GM12878 (cell line): ENCODE measurements around the gene GALNT9. TPM values are rescaled to one million over a fixed set of nuclear protein-coding genes. Genes with fewer than 3 reads are reported as not detected.

Experiments
- ATAC-seq: fragments of 200-7000 bp; cut with Tn5 transposase; 3 replicates; pipeline ENCODE4 v1.9.1; 2020; ENCODE audit warnings: mild to moderate bottlenecking, moderate library complexity
- BruUV-seq: library from RNA; stranded (reverse); fragments of 400-500 nt; replicated peaks from 2 replicates; lab custom pipeline; 2021; lab: Mats Ljungman, UMichigan
- CTCF ChIA-PET: fragments of 300-600 bp; sonication (Branson Sonifier 250); formaldehyde crosslinking; extraction: SDS; loops from one replicate; lab custom pipeline; 2021; ENCODE audit warnings: inconsistent platforms; lab: Yijun Ruan, JAX
- POLR2A ChIA-PET: fragments of 350-600 bp; formaldehyde crosslinking; extraction: SDS; loops from one replicate; lab custom pipeline; 2021; ENCODE audit warnings: inconsistent platforms; lab: Charles Lee
- RAD21 ChIA-PET: fragments of 300-600 bp; sonication (Branson Sonifier 250); formaldehyde crosslinking; loops from one replicate; lab custom pipeline; 2023; ENCODE audit warnings: antibody characterized with exemption; ENCODE audit not compliant: unreplicated experiment; lab: Charles Lee
- SMC1A ChIA-PET: fragments of 300-600 bp; sonication (Branson Sonifier 250); formaldehyde crosslinking; loops from one replicate; lab custom pipeline; 2023; ENCODE audit not compliant: unreplicated experiment, uncharacterized antibody; lab: Charles Lee
- DNase-seq: peaks from one replicate; pipeline ENCODE4 v3.0.0-alpha.2; 2011; ENCODE audit warnings: low read depth, low spot score
- FAIRE-seq: peaks from 3 replicates; lab custom pipeline; 2011; peaks lifted over from hg19 to GRCh38; lab: Jason Lieb, UNC
- H2AFZ ChIP-seq: 2 replicates; pipeline ENCODE4 v1.6.0; 2011; ENCODE audit warnings: low read depth, low read length, control low read depth; ENCODE audit not compliant: control insufficient read depth
- H3K27ac ChIP-seq: 2 replicates; pipeline ENCODE4 v1.5.1; 2011; ENCODE audit warnings: control low read depth; ENCODE audit not compliant: control insufficient read depth, insufficient read depth
- H3K27me3 ChIP-seq, 2 experiments: replicated peaks in 1 of 2; 2 replicates each; pipeline versions ENCODE4 v1.6.0 to v1.6.1; 2011; ENCODE audit warnings: low read length in 1 of 2; ENCODE audit not compliant: control insufficient read depth in 2 of 2, insufficient read depth in 2 of 2
- H3K36me3 ChIP-seq, 2 experiments: 2 replicates each; pipeline ENCODE4 v1.5.1; 2011; ENCODE audit warnings: low read length in 1 of 2; ENCODE audit not compliant: control insufficient read depth in 2 of 2, insufficient read depth in 2 of 2
- H3K4me1 ChIP-seq: 2 replicates; pipeline ENCODE4 v1.6.1; 2011; ENCODE audit warnings: mild to moderate bottlenecking, low read length, moderate library complexity, mixed read lengths; ENCODE audit not compliant: control insufficient read depth, insufficient read depth
- H3K4me2 ChIP-seq: 2 replicates; pipeline ENCODE4 v1.6.0; 2011; ENCODE audit warnings: control low read depth; ENCODE audit not compliant: control insufficient read depth, insufficient read depth
- H3K4me3 ChIP-seq: fragments of 200-600 bp; sonication (generic); 2 replicates; pipeline ENCODE4 v1.5.1; 2016
- H3K79me2 ChIP-seq: 2 replicates; pipeline ENCODE4 v1.6.0; 2011; ENCODE audit warnings: low read length; ENCODE audit not compliant: control insufficient read depth, insufficient read depth
- H3K9ac ChIP-seq: 2 replicates; pipeline ENCODE4 v1.8.0; 2011; ENCODE audit warnings: low read length, control low read depth, mixed read lengths; ENCODE audit not compliant: control insufficient read depth, insufficient read depth
- H3K9me3 ChIP-seq: replicated peaks from 3 replicates; pipeline ENCODE4 v1.5.1; 2011; ENCODE audit warnings: mild to moderate bottlenecking, low read length; ENCODE audit not compliant: control insufficient read depth, insufficient read depth
- H4K20me1 ChIP-seq: 2 replicates; pipeline ENCODE4 v1.6.0; 2011; ENCODE audit not compliant: control insufficient read depth, insufficient read depth
- BACH1 ChIP-seq: fragments of 450-650 bp; IDR thresholded peaks from 2 replicates; pipeline ENCODE4 v1.6.1; 2017; ENCODE audit warnings: mild to moderate bottlenecking, borderline replicate concordance
- BMI1 ChIP-seq: fragments of 450-650 bp; IDR thresholded peaks from 2 replicates; pipeline ENCODE4 v1.6.1; 2016; ENCODE audit warnings: mild to moderate bottlenecking, moderate library complexity, borderline replicate concordance
- CBX3 ChIP-seq: fragments of 200-600 bp; sonication (generic); IDR thresholded peaks from 2 replicates; pipeline ENCODE4 v1.6.1; 2016; ENCODE audit warnings: low read depth, borderline replicate concordance
- CEBPB ChIP-seq, 2 experiments: fragments of 150-350 bp in 1 of 2; IDR thresholded peaks; 2 replicates each; pipeline ENCODE4 v1.6.1; 2012 to 2014; ENCODE audit warnings: low read depth in 2 of 2, low read length in 2 of 2, borderline replicate concordance in 1 of 2, inconsistent platforms in 1 of 2
- CREB1 ChIP-seq: IDR thresholded peaks from 2 replicates; pipeline ENCODE4 v1.6.1; 2012; ENCODE audit warnings: low read depth, mild to moderate bottlenecking, inconsistent platforms
- HCFC1 ChIP-seq: fragments of 150-350 bp; IDR thresholded peaks from 2 replicates; pipeline ENCODE4 v1.6.1; 2014; ENCODE audit warnings: low read length
- IRF4 ChIP-seq: IDR thresholded peaks from 2 replicates; pipeline ENCODE4 v1.6.1; 2011; ENCODE audit warnings: low read depth, low read length
- MYB ChIP-seq: fragments of 150-350 bp; IDR thresholded peaks from 2 replicates; pipeline ENCODE4 v1.6.1; 2014; ENCODE audit warnings: mild to moderate bottlenecking, low read depth, low read length, borderline replicate concordance
- NFIC ChIP-seq: IDR thresholded peaks from 2 replicates; pipeline ENCODE4 v1.6.1; 2012; ENCODE audit warnings: low read depth, mild to moderate bottlenecking, inconsistent platforms, low read length, moderate library complexity
- POLR2A ChIP-seq: IDR thresholded peaks from 2 replicates; pipeline ENCODE4 v1.6.1; 2011; ENCODE audit warnings: low read depth, mild to moderate bottlenecking, low read length
- TCF7 ChIP-seq: IDR thresholded peaks from 2 replicates; pipeline ENCODE4 v1.6.1; 2014; ENCODE audit warnings: antibody characterized with exemption, borderline replicate concordance
- ZBTB11 ChIP-seq: fragments of 450-650 bp; formaldehyde crosslinking; IDR thresholded peaks from 2 replicates; pipeline ENCODE4 v1.5.0; 2022; ENCODE audit warnings: mild to moderate bottlenecking, missing genetic modification characterization
- ZNF207 ChIP-seq: fragments of 450-650 bp; IDR thresholded peaks from 2 replicates; pipeline ENCODE4 v1.6.1; 2014; ENCODE audit warnings: antibody characterized with exemption, mild to moderate bottlenecking, borderline replicate concordance
- ZZZ3 ChIP-seq: IDR thresholded peaks from 2 replicates; pipeline ENCODE4 v1.6.1; 2011; ENCODE audit warnings: low read depth; ENCODE audit not compliant: control insufficient read depth, insufficient read length
- WGBS: methylation state at CpG from one replicate; pipeline ENCODE4 v1.1.6; 2016; ENCODE audit warnings: low lambda C conversion rate; ENCODE audit not compliant: insufficient replicate concordance, insufficient coverage; ENCODE audit errors: missing lambda C conversion rate; 5-methylcytosine and 5-hydroxymethylcytosine counted together
- in situ Hi-C: fragments of 300-500 bp; cut with MboI; formaldehyde crosslinking; loops from 9 replicates; pipeline ENCODE4 v1.14.3; 2018; ENCODE audit warnings: mixed read lengths
- intact Hi-C: fragments of 100-400 bp; cut with micrococcal nuclease; formaldehyde crosslinking; loops from one replicate; pipeline ENCODE4 v1.14.2; 2022; ENCODE audit not compliant: unreplicated experiment
- polyA plus RNA-seq, 11 experiments: library from polyadenylated mRNA; depleted of rRNA in 4 of 11; unstranded in 6 of 11; stranded (reverse) in 5 of 11; fragments of >200 nt; fragmentation: Nextera tagmentation in 4 of 11; fragmentation: Illumina TruSeq in 1 of 11; extraction: Ambion mirVana in 4 of 11; extraction: Trizol in 1 of 11; gene quantifications; 1 replicate in 1 of 11; 2 replicates in 10 of 11; pipeline versions ENCODE4 v1.2.1 to v1.2.3, GENCODE V29; 2011 to 2016; ENCODE audit warnings: inconsistent platforms in 2 of 11, missing spikeins in 2 of 11, low read depth in 1 of 11
- total RNA-seq, 4 experiments: library from RNA; depleted of rRNA in 3 of 4; stranded (reverse); fragments of >200 nt in 3 of 4; fragmentation: Illumina TruSeq in 1 of 4; extraction: Trizol in 1 of 4; gene quantifications; 2 replicates each; pipeline versions ENCODE4 v1.2.1 to v1.2.3, GENCODE V29; 2013 to 2021
- TF ChIP-seq, protein P1 (sequence below): IDR thresholded peaks from 2 replicates; pipeline ENCODE4 v1.6.1; 2011; ENCODE audit warnings: low read depth, low read length, improper control_type of control experiment, borderline replicate concordance
- TF ChIP-seq, protein P2 (sequence below): fragments of 450-650 bp; IDR thresholded peaks from 2 replicates; pipeline ENCODE4 v1.6.1; 2018; ENCODE audit warnings: mild to moderate bottlenecking, low read depth, moderate library complexity; ENCODE audit not compliant: partially characterized antibody

GALNT9 gene
- total and polyA plus RNA-seq, 10 of the 15 experiments (the other 5 are each of a cell fraction or from before 2014, with no cell fraction given) = 0.04 TPM; not detected in 9

GRCh38 chr12:132344181-132344580 lies 14.8 kb upstream of the GALNT9 start:
- POLR2A ChIA-PET = interaction anchor here (0.6 kb wide), 1 partner anchor 29 kb away, joined by 3 read pairs; no protein-coding TSS in a partner anchor
- CTCF ChIA-PET = no interaction called here
- no peak overlapping the region for H3K27ac ChIP-seq
- ATAC-seq (no peak), FAIRE-seq (no peak), DNase-seq (no peak)
- no peak overlapping the region for H3K4me3 ChIP-seq
- H3K9ac ChIP-seq = no peak overlapping the region
- no TSS peak for BruUV-seq
- RAD21 ChIA-PET = no interaction called here
- H3K4me2 ChIP-seq = no peak overlapping the region
- H2AFZ ChIP-seq = no peak overlapping the region
- H3K27me3 ChIP-seq = no peaks in the 10 kb centered on the region
- in situ Hi-C loops (no loop called here), intact Hi-C loops (no loop called here)
- H3K79me2 ChIP-seq = no peaks in the 10 kb centered on the region
- no peaks in the 10 kb centered on the region for H3K36me3 ChIP-seq
- no peaks in the 10 kb centered on the region for H3K4me1 ChIP-seq
- TF ChIP-seq HCFC1 (no peak), NFIC (no peak), BMI1 (no peak), POLR2A (no peak), BACH1 (no peak), ZZZ3 (no peak), ZBTB11 (CRISPR knock-in tag) (no peak), TCF7 (no peak), CBX3 (no peak), MYB (no peak), IRF4 (no peak), CEBPB (IDR thresholded peaks at IDR 0.05; ENCODE audit: borderline replicate concordance in 1 of 2, low read depth in 2 of 2, low read length in 2 of 2) (no peak), ZNF207 (no peak), CREB1 (no peak)
- TF ChIP-seq, protein P1, sequence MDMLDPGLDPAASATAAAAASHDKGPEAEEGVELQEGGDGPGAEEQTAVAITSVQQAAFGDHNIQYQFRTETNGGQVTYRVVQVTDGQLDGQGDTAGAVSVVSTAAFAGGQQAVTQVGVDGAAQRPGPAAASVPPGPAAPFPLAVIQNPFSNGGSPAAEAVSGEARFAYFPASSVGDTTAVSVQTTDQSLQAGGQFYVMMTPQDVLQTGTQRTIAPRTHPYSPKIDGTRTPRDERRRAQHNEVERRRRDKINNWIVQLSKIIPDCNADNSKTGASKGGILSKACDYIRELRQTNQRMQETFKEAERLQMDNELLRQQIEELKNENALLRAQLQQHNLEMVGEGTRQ = no peak
- TF ChIP-seq, protein P2, sequence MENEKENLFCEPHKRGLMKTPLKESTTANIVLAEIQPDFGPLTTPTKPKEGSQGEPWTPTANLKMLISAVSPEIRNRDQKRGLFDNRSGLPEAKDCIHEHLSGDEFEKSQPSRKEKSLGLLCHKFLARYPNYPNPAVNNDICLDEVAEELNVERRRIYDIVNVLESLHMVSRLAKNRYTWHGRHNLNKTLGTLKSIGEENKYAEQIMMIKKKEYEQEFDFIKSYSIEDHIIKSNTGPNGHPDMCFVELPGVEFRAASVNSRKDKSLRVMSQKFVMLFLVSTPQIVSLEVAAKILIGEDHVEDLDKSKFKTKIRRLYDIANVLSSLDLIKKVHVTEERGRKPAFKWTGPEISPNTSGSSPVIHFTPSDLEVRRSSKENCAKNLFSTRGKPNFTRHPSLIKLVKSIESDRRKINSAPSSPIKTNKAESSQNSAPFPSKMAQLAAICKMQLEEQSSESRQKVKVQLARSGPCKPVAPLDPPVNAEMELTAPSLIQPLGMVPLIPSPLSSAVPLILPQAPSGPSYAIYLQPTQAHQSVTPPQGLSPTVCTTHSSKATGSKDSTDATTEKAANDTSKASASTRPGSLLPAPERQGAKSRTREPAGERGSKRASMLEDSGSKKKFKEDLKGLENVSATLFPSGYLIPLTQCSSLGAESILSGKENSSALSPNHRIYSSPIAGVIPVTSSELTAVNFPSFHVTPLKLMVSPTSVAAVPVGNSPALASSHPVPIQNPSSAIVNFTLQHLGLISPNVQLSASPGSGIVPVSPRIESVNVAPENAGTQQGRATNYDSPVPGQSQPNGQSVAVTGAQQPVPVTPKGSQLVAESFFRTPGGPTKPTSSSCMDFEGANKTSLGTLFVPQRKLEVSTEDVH = no peak
- SMC1A ChIA-PET = no interaction called here
- no peaks in the 10 kb centered on the region for H4K20me1 ChIP-seq
- H3K9me3 ChIP-seq = no peaks in the 10 kb centered on the region; the same call in 2 of the 3 replicates
- 50% methylated on average over 11 of the region's 11 CpGs for WGBS
